GM12874 (cell line): ENCODE data around the gene RAB3D.

Experiments
- CTCF ChIP-seq: IDR thresholded peaks from 2 replicates; pipeline ENCODE4 v1.5.1; 2011; ENCODE audit warnings: low read depth, mild to moderate bottlenecking, control low read depth, low read length, moderate library complexity; ENCODE audit not compliant: insufficient read depth

Gene RAB3D

GRCh38 chr19:11325544-11325943 is 13.9 kb downstream of the RAB3D start:
- TF ChIP-seq CTCF, result no peak

- TF ChIP-seq CTCF, result no peak
Observed at GRCh38 chr19:11324748-11325389, 14.6 kb downstream of the RAB3D start.

- TF ChIP-seq CTCF, result no peak
Observed at GRCh38 chr19:11324079-11324661, 15.3 kb downstream of the RAB3D start.

GRCh38 chr19:11323601-11324078 is 15.8 kb downstream of the RAB3D start:
- TF ChIP-seq CTCF, result no peak

- TF ChIP-seq CTCF, result no peak
Observed at GRCh38 chr19:11322269-11323024, 17.0 kb downstream of the RAB3D start.

GRCh38 chr19:11321191-11322126 is 18.0 kb downstream of the RAB3D start:
- TF ChIP-seq CTCF, result 0 out of 2 replicates have a peak, but pooled peaks have one; percentile 26

- TF ChIP-seq CTCF, result no peak
Observed at GRCh38 chr19:11306337-11306736, 33.1 kb downstream of the RAB3D start.
